GM21723 (cell line): ENCODE results near the gene LDLRAD3.

Experiments used
- ATAC-seq: cut with Tn5 transposase; IDR thresholded peaks from one replicate; pipeline ENCODE4 v1.9.1; 2021; ENCODE audit warnings: mild to moderate bottlenecking, moderate library complexity; ENCODE audit not compliant: unreplicated experiment

Gene LDLRAD3

DNA sequence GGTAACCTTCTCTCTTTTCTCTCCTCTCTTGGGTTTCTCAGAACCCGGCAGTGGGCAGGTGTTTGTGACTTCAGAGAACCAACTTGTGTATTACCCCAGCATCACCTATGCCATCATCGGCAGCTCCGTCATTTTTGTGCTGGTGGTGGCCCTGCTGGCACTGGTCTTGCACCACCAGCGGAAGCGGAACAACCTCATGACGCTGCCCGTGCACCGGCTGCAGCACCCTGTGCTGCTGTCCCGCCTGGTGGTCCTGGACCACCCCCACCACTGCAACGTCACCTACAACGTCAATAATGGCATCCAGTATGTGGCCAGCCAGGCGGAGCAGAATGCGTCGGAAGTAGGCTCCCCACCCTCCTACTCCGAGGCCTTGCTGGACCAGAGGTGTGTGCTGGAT lies 283.2 kb downstream of the LDLRAD3 start:
- no peak for ATAC-seq

DNA sequence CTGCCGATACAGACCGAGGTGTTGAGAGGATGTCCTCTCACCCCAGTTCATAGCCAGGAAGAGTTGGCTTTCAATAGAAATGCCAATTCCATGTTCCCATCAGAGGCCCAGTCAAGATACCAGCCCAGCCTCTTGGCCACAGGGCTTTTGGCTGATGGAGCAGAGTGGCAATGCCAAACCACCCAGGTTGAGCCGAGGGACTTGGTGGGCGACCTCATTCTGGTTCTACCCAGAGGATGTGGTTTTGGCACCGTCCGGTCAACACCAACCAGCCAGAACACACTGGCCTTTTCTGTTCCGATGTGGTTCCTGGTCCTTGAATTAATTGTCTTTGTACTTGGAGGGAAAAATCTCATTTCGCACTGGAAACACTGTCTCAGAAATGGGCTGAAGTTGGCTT lies 284.8 kb downstream of the LDLRAD3 start:
- ATAC-seq = no peak

DNA sequence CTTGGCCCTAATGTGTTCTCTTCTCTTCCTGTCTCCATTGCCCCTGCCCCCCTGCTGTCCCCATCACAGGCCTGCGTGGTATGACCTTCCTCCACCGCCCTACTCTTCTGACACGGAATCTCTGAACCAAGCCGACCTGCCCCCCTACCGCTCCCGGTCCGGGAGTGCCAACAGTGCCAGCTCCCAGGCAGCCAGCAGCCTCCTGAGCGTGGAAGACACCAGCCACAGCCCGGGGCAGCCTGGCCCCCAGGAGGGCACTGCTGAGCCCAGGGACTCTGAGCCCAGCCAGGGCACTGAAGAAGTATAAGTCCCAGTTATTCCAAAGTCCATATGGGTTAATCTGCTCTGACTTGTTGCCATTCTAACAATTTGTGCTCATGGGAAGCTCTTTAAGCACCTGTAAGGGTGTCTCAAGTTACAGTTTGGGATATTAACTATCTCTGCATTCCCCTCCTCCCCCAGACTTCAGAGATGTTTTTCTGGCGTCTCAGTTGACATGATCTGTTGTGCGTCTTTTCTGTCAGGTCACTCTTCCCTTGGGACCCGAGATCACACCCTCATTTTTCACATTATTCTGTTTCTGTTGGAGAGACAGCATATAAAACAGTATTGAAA lies 285.3 kb downstream of the LDLRAD3 start:
- no peak for ATAC-seq

DNA sequence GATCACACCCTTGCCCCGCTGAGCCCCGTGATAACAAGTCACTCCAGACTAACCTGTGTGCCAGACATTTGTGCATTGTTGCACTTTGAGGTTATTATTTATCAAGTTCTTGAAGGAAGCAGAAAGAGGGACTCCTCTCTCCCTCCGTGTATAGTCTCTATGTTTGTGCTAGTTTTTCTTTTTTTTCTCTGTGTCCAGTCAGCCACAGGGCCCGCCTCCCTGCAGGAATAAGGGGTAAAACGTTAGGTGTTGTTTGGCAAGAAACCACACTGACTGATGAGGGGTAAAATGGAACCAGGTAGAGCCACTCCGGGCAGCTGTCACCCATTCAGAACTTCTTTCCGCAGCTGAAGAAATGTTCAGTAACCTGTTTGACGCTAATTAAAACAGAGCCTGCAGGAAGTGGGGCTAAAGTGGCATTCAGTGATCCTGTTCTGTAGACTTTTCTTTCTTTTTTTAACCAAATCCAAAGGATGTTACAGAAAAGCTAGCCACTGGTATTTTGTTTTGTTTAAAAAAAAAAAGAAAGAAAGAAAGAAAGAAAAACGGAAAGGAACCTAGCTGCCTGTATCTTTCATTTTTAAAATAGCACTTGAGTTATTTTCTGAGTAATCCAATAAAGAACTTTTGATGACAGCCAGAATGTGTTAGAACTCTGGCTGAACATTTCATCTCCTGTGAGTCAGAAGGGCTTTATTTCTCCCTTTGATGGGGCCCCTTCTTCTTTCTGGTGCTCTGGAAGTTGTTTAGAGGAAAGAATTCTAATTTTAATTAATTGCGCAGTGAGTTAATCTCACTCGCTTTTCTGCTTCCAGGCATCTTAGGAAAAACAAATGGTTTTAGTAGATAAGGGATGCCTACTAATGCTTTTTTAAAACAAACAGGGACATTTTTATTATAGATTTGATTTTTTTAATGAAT lies 287.2 kb downstream of the LDLRAD3 start:
- no peak for ATAC-seq

DNA sequence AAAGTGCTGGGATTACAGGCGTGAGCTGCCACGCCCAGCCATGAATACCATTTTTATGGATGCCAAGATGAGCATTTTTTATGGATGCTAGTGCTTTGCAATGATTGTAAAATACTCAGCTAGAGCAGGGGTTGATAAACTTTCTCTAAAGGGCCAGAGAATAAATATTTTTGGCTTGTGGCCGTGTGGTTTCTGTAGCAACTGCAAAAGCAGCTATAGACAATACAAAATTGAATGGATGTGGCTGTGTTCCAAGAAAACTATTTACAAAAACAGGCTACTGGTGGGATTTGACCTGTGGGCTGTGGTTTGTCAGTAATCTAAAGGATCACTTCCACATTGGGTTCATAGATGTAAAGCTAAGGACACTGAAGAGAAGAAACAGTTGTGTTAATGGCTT lies 289.3 kb downstream of the LDLRAD3 start:
- no peak for ATAC-seq

DNA sequence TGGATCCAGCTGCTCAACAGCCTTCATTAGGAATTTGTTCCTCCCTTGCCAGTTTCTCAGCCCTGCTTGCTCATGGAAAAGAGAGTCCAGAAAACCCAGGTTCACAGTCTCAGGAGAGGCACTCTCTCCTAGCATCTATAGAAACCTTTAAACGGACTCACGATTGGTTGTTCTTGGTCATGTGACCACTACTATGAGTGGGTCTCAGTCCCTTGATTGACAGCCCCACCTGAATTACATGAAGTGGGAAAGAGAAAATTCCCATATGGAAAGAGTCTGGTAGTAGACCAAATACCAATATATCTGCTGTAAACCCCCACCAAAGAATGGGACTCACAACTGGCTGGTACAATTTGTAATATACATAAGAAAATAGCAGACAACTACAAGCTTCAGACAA lies 291.0 kb downstream of the LDLRAD3 start:
- ATAC-seq = no peak

DNA sequence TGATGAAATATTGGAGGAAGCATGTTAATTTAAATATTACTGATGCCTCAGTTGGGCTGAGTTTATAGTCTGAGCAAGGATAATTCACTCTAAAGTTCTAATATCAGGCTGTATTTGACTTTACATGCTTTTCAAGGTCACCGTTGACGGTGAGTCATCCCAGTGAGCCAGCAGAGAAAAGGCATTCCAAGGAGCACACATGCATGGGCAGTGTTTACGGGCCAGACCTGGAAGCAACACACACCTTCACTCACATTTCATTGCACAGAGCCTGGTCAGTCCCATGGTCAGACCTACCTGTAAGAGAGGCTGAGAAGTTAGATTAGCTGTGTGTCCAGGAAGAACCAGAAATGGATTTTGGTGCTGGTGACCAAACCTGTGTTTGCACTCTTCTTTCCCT lies 291.9 kb downstream of the LDLRAD3 start:
- no peak for ATAC-seq

DNA sequence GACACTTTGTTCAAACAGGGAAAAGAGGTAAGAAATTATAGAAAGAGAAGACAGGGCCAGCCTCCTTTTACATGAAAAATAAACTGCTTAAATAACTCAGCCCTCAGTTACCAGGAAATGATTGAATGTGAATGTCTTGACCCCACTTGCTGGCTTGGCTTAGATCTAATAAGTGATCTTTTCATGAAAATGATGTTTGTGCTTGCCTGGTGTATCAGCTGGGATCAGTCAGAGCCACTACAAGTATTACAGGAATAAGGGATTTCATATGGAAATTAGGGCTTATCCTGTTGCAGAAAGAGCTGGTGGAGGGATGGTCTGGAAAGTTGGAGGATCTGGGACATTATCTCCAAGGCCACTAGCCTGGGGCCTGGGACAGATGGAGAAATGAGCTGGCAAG lies 293.5 kb downstream of the LDLRAD3 start:
- ATAC-seq = no peak

DNA sequence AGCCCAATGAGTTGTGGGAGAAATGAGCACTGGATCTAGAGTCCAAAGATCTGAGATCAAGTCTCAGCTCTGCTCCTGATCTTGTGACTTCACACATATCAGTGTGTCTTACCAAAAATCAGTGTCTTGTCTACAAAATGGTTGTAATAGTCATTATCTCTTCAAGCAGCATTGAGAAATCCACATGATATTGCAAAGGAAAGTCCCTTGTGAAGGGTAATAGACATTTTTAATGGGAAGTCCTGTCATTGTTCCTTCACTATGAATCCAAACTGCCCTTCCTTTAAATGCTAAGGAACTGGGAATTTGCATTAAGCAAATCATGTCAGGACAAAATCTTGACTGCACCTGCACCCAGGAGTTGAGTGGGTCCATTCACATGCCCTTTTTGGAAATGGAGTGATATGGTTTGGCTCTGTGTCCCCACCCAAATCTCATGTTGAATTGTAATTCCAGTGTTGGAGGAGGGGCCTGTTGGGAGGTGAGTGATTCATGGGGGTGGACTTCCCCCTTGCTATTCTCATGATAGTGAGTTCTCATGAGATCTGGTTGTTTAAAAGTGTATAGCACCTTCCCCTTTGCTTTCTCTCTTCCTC lies 294.3 kb downstream of the LDLRAD3 start:
- ATAC-seq = no peak

DNA sequence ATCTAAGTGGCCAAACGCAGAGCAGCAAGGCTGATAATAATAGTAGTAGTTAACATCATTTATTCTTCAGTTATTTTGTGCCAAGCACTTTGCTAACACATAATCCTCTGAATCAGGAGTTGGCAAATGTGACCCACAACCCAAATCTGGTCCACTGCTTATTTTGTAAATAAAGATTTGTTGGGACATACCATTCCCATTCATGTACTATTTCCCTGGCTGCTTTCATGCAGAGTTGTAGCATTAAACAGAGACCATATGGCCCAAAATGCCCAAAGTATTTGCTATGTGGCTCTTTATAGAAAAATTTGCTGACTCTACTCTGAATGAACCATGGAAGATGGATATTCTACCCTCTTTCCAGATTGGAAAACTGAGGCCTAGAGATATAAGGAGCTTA lies 295.0 kb downstream of the LDLRAD3 start:
- no peak for ATAC-seq

DNA sequence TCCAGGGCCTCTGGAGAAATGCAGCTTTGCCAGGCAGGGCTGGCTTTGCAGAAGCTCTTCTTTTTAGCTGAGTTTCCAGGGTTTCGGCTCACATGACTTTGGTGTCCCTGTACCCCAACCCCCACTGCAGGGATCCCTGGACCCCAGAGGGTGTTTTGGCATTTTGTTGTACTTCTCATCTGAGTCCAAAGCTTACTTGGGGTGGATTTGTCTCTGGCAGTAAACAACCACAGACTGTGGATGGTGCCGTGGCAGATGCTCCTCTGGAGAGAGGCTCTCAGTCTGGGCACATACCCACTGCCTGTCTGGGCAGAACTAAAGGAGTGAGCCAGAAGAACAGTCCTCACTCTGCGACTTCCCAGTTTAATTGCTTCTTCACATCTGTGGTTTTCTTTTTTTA lies 295.8 kb downstream of the LDLRAD3 start:
- ATAC-seq = no peak

DNA sequence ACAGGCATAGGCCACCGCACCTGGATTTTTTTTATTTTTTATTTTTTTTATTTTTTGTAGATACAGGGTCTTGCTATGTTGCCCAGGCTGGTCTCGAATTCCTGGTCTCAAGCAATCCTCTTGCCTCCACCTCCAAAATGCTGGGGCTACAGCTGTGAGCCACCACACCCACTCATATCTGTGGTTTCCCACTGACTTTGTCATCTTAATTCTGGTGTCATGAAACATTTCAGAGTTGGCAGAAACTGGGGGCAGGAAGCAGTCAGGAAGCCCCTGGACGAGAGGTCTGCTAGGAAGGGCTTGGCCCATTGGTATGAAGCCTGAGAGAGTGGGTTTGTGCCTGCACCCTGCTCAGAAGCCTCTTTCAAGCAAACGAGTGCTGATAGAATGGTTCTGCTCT lies 296.3 kb downstream of the LDLRAD3 start:
- no peak for ATAC-seq

DNA sequence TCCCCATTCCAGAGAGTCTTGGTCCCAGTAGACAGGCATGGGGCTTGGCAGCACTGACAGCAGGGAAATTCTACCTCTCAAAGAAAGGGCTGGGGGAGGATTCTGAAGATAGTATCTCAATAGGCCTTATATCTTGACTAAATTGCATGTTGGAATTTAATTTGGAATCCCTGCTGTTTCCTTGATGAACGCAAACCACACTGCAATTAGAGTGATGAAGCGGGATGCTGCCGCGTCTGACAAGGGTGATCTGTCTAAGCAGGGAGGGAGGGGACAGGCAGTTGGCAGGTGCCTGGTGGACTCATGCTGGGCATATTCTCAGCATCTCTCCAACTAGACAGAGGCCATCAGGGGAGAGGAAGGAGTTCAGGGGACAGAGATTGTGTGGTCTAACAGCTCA lies 296.9 kb downstream of the LDLRAD3 start:
- ATAC-seq = no peak

DNA sequence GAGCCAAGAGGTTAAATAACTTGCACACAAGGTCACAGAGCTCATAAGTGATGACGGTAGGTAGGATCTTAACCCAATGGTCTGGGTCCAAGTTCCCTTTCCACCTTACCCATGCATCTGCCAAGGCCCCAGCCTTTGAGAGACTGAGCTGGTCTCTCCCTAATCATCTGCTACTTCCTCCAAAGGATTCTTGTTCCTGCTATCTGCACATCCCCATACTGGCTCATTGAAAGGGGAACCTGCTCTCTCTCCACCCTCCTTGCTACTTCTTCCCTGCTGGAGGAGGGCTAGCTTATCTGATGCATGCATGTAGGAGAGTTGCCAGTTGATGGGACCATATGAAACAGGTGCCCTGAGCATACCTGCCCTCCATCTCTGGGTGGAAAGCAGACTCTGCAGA lies 297.6 kb downstream of the LDLRAD3 start:
- no peak for ATAC-seq

DNA sequence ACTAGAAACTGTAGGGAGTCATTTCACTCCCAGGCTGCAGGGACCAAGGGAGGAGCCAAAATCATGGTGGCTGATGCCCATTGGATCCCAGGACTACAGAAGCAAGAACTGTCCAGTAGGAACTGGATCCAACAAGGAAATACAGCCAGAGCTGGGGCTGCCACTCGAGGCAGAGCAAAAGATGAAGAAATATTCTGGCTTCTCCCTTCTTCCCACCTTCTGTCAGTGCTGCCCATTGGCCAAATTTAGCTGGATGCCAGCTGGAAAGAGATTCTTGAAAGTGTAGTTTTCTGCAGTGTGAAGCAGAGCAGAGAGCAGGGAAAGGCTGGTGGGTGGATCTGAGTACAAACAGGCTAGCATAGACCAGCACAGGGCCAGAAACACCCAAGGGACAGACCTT lies 299.8 kb downstream of the LDLRAD3 start:
- no peak for ATAC-seq

DNA sequence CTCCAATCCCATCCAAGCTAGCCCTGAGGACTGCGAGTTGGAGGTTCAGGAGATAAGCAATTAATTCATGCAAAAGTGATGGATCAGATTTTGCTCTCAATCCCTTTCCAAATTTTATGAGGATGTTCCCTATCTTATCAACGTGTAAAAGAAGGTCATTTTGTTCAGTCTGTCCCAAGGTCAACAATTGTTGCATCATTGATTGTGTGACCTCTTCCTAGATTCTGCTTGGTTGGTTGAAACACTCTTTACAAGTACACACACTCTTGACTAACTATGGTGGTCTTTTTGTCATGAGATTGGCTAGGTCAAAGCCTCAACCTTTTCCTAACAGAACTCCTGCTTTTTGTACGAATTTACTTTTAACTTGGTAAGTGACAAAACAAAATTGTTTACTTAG lies 303.6 kb downstream of the LDLRAD3 start:
- ATAC-seq = no peak

DNA sequence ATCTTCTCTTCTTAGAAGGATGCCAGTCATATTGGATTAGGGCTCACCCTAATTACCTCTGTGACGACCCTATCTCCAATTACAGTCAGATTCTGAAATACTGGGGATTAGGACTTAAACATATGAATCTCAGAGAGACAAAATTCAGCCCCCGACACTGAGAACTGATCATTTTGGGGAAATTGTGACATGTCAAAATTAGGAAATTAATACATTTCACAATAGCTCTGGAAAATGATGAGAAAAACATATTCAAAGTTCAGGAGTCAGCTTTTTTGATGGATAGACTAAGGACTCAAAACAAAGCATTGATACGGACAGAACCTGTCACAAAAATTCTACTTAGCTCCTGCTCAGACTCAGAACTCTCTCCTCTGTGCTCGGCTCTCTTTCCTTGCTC lies 304.6 kb downstream of the LDLRAD3 start:
- ATAC-seq = no peak

DNA sequence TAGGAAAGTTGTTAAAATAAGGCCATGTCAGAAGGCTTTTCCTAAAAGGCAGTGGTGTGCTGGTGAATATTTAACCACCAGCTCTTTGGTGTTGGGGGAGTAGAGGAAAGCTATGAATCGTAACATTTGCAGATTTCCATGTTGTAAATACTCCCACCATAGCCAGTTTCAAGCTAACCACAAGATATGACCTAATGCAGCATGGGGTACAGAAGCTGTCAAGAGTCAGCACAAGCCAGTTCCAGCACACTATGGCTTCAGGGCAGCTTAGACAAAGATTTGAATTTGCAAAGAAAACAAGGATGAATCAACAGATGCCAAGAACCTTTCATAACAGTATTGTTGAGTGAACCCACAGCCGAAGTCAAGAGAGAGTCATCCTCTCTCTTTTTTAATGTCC lies 305.4 kb downstream of the LDLRAD3 start:
- no peak for ATAC-seq

DNA sequence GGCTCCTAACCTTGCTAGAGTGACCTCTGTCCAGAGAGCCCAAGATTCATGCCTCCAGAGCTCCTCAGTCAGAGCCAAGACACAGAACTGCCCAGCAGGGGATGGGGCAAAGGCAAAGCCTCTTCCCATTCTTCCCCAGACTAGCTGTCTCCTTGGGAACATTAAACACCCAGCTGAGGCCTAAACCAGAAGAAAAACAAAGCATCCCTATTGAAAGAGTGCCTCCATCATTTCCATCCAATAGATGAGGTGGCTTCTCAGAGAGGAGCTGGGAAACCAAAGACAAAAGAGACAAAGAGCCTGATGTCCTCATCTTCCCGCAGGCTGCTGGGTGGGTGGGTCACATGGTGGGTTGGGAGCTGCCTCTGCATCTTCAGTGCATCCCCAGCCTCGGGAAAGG lies 308.0 kb downstream of the LDLRAD3 start:
- no peak for ATAC-seq

DNA sequence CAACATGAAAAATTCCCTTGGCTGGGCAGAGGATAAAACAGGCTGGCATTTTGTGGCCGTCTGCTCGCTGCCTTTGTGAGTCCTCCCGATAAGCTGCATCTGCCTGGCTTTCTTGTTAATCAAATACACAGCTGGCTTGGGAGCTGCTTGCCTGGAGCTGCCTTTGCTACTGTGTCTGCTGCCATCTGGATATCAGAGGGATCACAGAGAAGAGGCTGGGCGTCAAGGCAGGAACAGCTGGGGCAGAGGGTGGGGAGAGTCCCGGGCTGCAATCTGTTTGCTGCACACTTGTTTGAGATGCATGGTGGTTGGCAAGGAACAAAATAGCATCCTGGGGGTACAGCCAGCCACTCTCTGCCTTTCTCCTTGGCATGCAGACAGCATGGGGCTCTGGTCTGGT lies 309.4 kb downstream of the LDLRAD3 start:
- no peak for ATAC-seq

DNA sequence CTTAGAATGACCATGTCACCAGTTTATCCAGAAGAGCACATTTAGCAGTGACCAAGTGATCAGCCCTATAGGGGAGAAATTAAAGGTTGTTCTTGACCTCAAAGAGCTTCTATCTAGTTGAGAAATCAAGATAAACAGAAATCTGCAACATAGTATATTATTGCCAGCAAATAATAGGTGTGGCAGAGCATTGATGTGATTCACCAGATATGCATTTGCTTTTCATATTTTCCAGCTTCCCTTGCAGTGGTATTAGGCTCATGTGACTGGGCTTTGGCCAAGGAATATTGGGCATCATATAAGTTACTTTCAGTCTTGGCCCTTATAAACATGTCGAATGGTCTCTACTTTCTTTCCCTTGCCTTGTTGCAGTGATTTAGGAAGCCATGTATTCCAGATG lies 310.9 kb downstream of the LDLRAD3 start:
- ATAC-seq = no peak

DNA sequence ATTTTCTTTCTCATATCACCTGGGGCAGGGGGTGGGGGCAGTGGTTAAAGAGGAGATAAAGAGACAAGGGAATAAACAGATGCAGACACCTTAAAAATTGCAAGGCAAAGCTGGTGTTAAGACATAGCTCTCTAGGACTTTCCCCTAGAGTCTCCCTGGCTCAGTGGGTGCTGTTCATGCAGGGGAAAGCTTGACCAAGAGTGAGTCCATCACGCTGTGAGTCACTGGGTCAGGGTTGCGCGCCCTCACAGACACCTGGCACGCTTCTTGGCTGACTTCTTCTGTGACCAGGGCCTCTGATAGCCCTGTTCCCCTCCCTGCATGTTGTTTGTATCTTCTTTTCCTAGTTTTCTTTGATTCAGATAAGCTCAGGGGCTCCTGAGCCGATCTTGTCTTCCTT lies 313.5 kb downstream of the LDLRAD3 start:
- ATAC-seq = no peak
